Measurements from ENCODE around the gene ADM. TPM values are rescaled to one million over a fixed set of nuclear protein-coding genes. Genes with fewer than 3 reads are reported as not detected.

Gene ADM
- total RNA-seq, 1 experiment from 2014 or later = 82.5 TPM

DNA sequence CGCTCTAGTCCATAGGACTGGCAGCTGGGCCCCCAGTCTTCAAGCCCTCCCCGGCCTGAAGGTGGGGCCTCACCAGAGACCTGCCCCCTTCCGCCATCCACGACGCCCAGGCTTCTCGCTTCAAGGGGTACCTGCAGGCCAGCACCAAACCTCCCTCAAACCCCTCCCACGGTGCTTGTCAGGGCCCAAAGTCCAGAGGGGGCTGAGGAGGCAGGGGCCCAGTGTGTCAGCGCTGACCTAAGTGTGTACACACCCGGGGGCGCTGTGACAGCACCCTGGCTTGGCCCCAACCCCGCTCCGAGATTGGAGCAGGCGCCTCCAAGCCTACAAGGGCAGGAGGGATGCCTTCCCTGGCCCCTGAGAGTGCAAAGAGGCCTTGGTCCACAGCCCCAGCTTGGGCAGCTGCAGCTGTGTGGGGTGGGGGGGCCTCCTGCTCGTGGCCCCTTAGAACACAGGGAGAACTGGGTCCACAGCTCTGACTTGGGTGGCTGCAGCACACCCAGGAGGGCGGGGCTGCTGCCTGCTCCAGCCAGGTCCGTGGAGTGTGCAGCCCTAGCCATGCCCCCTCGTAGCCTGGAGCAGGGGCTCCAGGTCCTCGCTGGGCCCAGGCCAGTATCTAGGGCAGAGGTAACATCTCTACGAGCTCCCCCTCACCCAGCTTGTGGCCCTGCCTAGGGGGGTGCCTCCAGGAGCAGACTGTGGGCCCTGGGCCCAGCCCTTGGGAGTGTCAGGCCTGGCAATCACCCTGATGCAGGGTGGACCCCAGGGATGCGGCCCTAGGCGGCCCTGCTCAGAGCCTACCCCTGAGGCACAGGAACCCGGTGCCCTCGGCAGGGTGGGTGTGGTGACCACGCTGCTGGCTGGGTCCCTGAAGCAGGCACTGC is 15.8 kb upstream of the ADM start:
- Histone ChIP-seq H3F3A (ENCODE audit: low read length, unreplicated experiment) (no peaks in the 10 kb centered on the region), H3K9me2 (replicated peaks; ENCODE audit: low read length) (no peaks in the 10 kb centered on the region), H2AFZ (ENCODE audit: low read length) (no peak overlapping the region), H4K20me1 (ENCODE audit: low read length) (peaks cover 12% of the 10 kb centered on the region; the same call in 1 of the 2 replicates), H3K4me3 (ENCODE audit: low read length) (no peak overlapping the region), H3K4me1 (ENCODE audit: insufficient read depth, low read length) (peaks cover 27% of the 10 kb centered on the region), H3K9me3 (ENCODE audit: low read length) (no peaks in the 10 kb centered on the region), H3K4me2 (ENCODE audit: low read length) (no peak overlapping the region), H3K27ac (ENCODE audit: low read length) (no peak overlapping the region), H3K27me3 (ENCODE audit: low read length) (no peaks in the 10 kb centered on the region), H3K9ac (ENCODE audit: low read length) (no peak overlapping the region), H3K36me3 (ENCODE audit: low read depth, low read length) (no peaks in the 10 kb centered on the region), H3K79me2 (ENCODE audit: low read length) (peaks cover 82% of the 10 kb centered on the region)
- ATAC-seq = no peak
- CTCF ChIA-PET = no interaction called here
- intact Hi-C loops (cut with micrococcal nuclease) = no loop called here
- no peak for DNase-seq
- TF ChIP-seq, protein P1, sequence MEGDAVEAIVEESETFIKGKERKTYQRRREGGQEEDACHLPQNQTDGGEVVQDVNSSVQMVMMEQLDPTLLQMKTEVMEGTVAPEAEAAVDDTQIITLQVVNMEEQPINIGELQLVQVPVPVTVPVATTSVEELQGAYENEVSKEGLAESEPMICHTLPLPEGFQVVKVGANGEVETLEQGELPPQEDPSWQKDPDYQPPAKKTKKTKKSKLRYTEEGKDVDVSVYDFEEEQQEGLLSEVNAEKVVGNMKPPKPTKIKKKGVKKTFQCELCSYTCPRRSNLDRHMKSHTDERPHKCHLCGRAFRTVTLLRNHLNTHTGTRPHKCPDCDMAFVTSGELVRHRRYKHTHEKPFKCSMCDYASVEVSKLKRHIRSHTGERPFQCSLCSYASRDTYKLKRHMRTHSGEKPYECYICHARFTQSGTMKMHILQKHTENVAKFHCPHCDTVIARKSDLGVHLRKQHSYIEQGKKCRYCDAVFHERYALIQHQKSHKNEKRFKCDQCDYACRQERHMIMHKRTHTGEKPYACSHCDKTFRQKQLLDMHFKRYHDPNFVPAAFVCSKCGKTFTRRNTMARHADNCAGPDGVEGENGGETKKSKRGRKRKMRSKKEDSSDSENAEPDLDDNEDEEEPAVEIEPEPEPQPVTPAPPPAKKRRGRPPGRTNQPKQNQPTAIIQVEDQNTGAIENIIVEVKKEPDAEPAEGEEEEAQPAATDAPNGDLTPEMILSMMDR (conservative IDR thresholded peaks at IDR 0.05; ENCODE audit: low read depth, low read length) = no peak
- TF ChIP-seq EZH2phosphoT487 (IDR thresholded peaks at IDR 0.05; ENCODE audit: borderline replicate concordance, low read length) (no peak), EZH2 (IDR thresholded peaks at IDR 0.05; ENCODE audit: low read length, unreplicated experiment) (no peak)
- no TSS peak for BruUV-seq (replicated peaks)
- POLR2A ChIA-PET (ENCODE audit: unreplicated experiment) = no interaction called here

DNA sequence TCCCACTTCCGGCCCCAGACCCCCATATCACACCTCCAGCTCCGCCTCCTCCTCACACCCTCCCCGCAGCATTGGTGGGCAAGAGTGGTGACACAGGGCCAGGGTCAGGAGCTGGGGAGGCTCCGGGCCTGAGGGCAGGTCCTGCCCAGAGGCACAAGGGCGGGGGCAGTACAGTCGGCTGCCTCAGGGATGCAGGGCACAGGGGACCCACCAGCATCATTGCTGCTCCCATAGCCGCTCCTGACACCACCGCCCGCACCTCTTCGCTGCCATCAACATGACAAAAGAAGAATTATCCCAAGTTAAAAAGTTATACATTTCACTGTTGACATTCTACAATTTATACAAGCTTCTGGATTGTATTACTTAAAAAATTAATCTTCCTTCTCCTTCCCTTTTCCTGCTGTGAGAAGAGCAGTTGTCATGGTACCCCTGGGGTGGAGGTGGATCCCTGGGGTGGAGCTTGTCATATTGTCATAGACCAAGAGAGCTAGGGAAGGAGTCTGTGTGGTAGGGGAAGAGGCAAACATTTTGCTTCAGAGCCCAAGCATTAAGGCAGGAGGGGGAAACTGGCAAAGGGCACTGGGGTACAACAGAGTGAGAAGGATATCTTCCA is 15.0 kb upstream of the ADM start:
- no peak overlapping the region for H3K4me2 ChIP-seq (ENCODE audit: low read length)
- no peak overlapping the region for H3K27ac ChIP-seq (ENCODE audit: low read length)
- no peak overlapping the region for H3K9ac ChIP-seq (ENCODE audit: low read length)
- H3K79me2 ChIP-seq (ENCODE audit: low read length) = peaks cover 83% of the 10 kb centered on the region
- intact Hi-C loops (cut with micrococcal nuclease) = no loop called here
- H3K9me3 ChIP-seq (ENCODE audit: low read length) = no peaks in the 10 kb centered on the region
- CTCF ChIA-PET = no interaction called here
- TF ChIP-seq, protein P1 (conservative IDR thresholded peaks at IDR 0.05; ENCODE audit: low read depth, low read length) = no peak
- TF ChIP-seq EZH2 (IDR thresholded peaks at IDR 0.05; ENCODE audit: low read length, unreplicated experiment) = no peak
- TF ChIP-seq EZH2phosphoT487 (IDR thresholded peaks at IDR 0.05; ENCODE audit: borderline replicate concordance, low read length) = no peak
- H3K4me1 ChIP-seq (ENCODE audit: insufficient read depth, low read length) = peaks cover 30% of the 10 kb centered on the region
- no peak overlapping the region for H2AFZ ChIP-seq (ENCODE audit: low read length)
- H3K36me3 ChIP-seq (ENCODE audit: low read depth, low read length) = no peaks in the 10 kb centered on the region
- POLR2A ChIA-PET (ENCODE audit: unreplicated experiment) = no interaction called here
- no peaks in the 10 kb centered on the region for H3K9me2 ChIP-seq (replicated peaks; ENCODE audit: low read length)
- ATAC-seq (no peak), DNase-seq (no peak)
- no TSS peak for BruUV-seq (replicated peaks)
- H3K27me3 ChIP-seq (ENCODE audit: low read length) = no peaks in the 10 kb centered on the region
- no peaks in the 10 kb centered on the region for H3F3A ChIP-seq (ENCODE audit: low read length, unreplicated experiment)
- H4K20me1 ChIP-seq (ENCODE audit: low read length) = peaks cover 9% of the 10 kb centered on the region; the same call in 1 of the 2 replicates
- H3K4me3 ChIP-seq (ENCODE audit: low read length) = no peak overlapping the region
